Endothelial cell of umbilical vein (primary cell): Measurements from ENCODE around the gene PGA3. TPM values are rescaled to one million over a fixed set of nuclear protein-coding genes. Genes with fewer than 3 reads are reported as not detected.

Experiments
- BruUV-seq: library from RNA; stranded (reverse); fragments of 400-500 nt; replicated peaks from 2 replicates; lab custom pipeline; 2021; lab: Mats Ljungman, UMichigan
- CTCF ChIA-PET: fragments of 300-600, 350-600 bp; sonication (Branson Sonifier 250); formaldehyde crosslinking; loops from one replicate; lab custom pipeline; 2021; ENCODE audit warnings: antibody characterized with exemption, inconsistent platforms; lab: Charles Lee
- POLR2A ChIA-PET: fragments of 300-600, 350-600 bp; sonication (Branson Sonifier 250); formaldehyde crosslinking; loops from one replicate; lab custom pipeline; 2021; ENCODE audit warnings: antibody characterized with exemption, inconsistent platforms; lab: Charles Lee
- DNase-seq: peaks from one replicate; pipeline ENCODE4 v3.0.0-alpha.2; 2011; ENCODE audit warnings: low read depth, low spot score
- FAIRE-seq: peaks from 2 replicates; lab custom pipeline; 2011; peaks lifted over from hg19 to GRCh38; lab: Jason Lieb, UNC
- H2AFZ ChIP-seq: 2 replicates; pipeline ENCODE4 v1.6.0; 2012; ENCODE audit warnings: low read depth, low read length, control low read depth, inconsistent platforms
- H3K27ac ChIP-seq: 2 replicates; pipeline ENCODE4 v1.5.1; 2011; ENCODE audit warnings: low read depth, mild to moderate bottlenecking, control low read depth, low read length, moderate library complexity; ENCODE audit not compliant: insufficient read depth
- H3K27me3 ChIP-seq, 2 experiments: 2 replicates each; pipeline versions ENCODE4 v1.6.0 to v1.6.1; 2011; ENCODE audit warnings: low read length in 2 of 2, mixed read lengths in 1 of 2; ENCODE audit not compliant: control insufficient read depth in 2 of 2, insufficient read depth in 2 of 2
- H3K36me3 ChIP-seq, 2 experiments: 2 replicates in 1 of 2; 3 replicates in 1 of 2; pipeline ENCODE4 v1.5.1; 2011; ENCODE audit warnings: low read length in 2 of 2, mild to moderate bottlenecking in 1 of 2, moderate library complexity in 1 of 2; ENCODE audit not compliant: control insufficient read depth in 2 of 2, insufficient read depth in 2 of 2; ENCODE audit errors: extremely low read depth in 1 of 2
- H3K4me1 ChIP-seq: 3 replicates; pipeline ENCODE4 v1.5.1; 2011; ENCODE audit warnings: mild to moderate bottlenecking, low read length; ENCODE audit not compliant: control insufficient read depth, insufficient read depth; ENCODE audit errors: extremely low read depth
- H3K4me2 ChIP-seq: 2 replicates; pipeline ENCODE4 v1.6.1; 2011; ENCODE audit warnings: low read length, control low read depth, mixed read lengths; ENCODE audit not compliant: insufficient read depth
- H3K4me3 ChIP-seq, 3 experiments: fragments of 200-600 bp in 1 of 3; sonication (generic), shearing (Covaris generic) in 1 of 3; replicated peaks in 1 of 3; 2 replicates each; pipeline ENCODE4 v1.5.1; 2011 to 2016; ENCODE audit warnings: control low read depth in 3 of 3, low read length in 3 of 3, mild to moderate bottlenecking in 2 of 3, inconsistent platforms in 1 of 3, low read depth in 1 of 3, moderate library complexity in 1 of 3; ENCODE audit not compliant: insufficient read depth in 1 of 3
- H3K79me2 ChIP-seq: 2 replicates; pipeline ENCODE4 v1.6.0; 2012; ENCODE audit warnings: low read length, inconsistent platforms; ENCODE audit not compliant: control insufficient read depth, insufficient read depth
- H3K9ac ChIP-seq: replicated peaks from 2 replicates; pipeline ENCODE3; 2011; ENCODE audit warnings: low read length, control low read depth; ENCODE audit not compliant: insufficient read depth; ENCODE audit errors: extremely low read depth
- H3K9me1 ChIP-seq: replicated peaks from 3 replicates; pipeline ENCODE4 v1.6.0; 2011; ENCODE audit warnings: mild to moderate bottlenecking, low read length; ENCODE audit not compliant: control insufficient read depth, insufficient read depth; ENCODE audit errors: extremely low read depth
- H3K9me3 ChIP-seq: replicated peaks from 2 replicates; pipeline ENCODE4 v1.5.1; 2012; ENCODE audit warnings: low read length, inconsistent platforms; ENCODE audit not compliant: control insufficient read depth, insufficient read depth
- H4K20me1 ChIP-seq: replicated peaks from 2 replicates; pipeline ENCODE3; 2011; ENCODE audit warnings: mild to moderate bottlenecking, low read length; ENCODE audit not compliant: control insufficient read depth, insufficient read depth; ENCODE audit errors: extremely low read depth
- FOS ChIP-seq: IDR thresholded peaks from 2 replicates; pipeline ENCODE4 v1.6.1; 2011; ENCODE audit warnings: mild to moderate bottlenecking, low read length, moderate library complexity, borderline replicate concordance; ENCODE audit not compliant: insufficient read depth
- MYC ChIP-seq: IDR thresholded peaks from one replicate; pipeline ENCODE4 v1.6.1; 2011; ENCODE audit warnings: mild to moderate bottlenecking, low read depth, low read length
- dilution Hi-C: fragments of 300-500 bp; cut with MboI; formaldehyde crosslinking; loops from one replicate; pipeline ENCODE4 v1.15.0; 2019; ENCODE audit warnings: low sequenced_read_pairs; ENCODE audit not compliant: extremely low pct_ligation_motif_present
- intact Hi-C: fragments of 100-400 bp; cut with micrococcal nuclease; formaldehyde crosslinking; loops from one replicate; pipeline ENCODE4 v1.10.0; 2022
- polyA plus RNA-seq, 4 experiments: library from polyadenylated mRNA; depleted of rRNA in 3 of 4; stranded (reverse) in 3 of 4; unstranded in 1 of 4; fragments of >200 nt; gene quantifications; 2 replicates each; pipeline versions ENCODE4 v1.2.1 to v1.2.3, GENCODE V29; 2011 to 2012; ENCODE audit warnings: missing spikeins in 1 of 4
- total RNA-seq: library from RNA; stranded (reverse); gene quantifications from 2 replicates; pipeline ENCODE4 v1.2.3, GENCODE V29; 2021
- TF ChIP-seq, protein P1 (sequence below), 2 donors: IDR thresholded peaks; 1 replicate in 1 of 2; 2 replicates in 1 of 2; pipeline ENCODE4 v1.5.1; 2011; ENCODE audit warnings: low read length in 2 of 2, mild to moderate bottlenecking in 2 of 2, moderate library complexity in 2 of 2, control low read depth in 1 of 2, inconsistent platforms in 1 of 2, low read depth in 1 of 2; ENCODE audit not compliant: insufficient read depth in 1 of 2; ENCODE audit errors: extremely low read depth in 1 of 2

Gene PGA3
- total and polyA plus RNA-seq, 2 donors (not counting 3 experiments of a cell fraction or from before 2014, with no cell fraction given): not detected

DNA sequence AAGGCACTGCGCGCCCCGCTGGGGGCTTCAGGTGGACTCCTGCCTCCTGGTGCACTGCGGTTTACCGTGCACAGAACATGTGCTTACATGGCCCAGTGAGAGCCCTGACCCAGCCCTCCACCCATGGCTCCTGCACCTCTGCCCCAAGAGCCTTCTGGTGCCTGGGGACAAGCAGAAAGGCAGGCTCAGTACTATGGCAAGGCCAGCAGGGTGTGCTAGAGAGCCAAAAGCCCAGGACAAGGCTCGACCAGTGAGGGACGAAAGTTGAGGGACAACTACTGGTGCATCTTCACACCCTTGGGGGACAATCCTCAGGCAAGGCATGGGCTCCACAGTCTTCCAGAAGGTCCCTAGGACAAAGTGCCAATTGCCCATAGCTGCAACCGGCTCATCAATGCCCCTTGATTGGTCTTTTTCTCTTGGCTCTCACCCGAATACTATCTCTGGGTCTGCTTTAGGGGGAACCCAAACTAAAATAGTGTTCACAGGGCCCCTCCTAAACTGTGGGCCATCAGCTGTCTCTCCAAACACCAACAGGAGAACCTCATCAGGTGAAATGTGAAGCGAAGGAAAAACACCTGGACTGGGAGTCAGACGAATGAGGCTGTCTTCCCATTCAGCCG lies 51.2 kb downstream of the PGA3 start:
- Histone ChIP-seq H3K9ac (no peak overlapping the region), H3K27me3 (peaks cover 0 to 1% of the 10 kb centered on the region in 2 experiments), H3K9me1 (no peaks in the 10 kb centered on the region), H3K36me3 (no peaks in the 10 kb centered on the region), H4K20me1 (no peaks in the 10 kb centered on the region), H3K9me3 (no peaks in the 10 kb centered on the region), H3K4me1 (no peaks in the 10 kb centered on the region), H2AFZ (no peak overlapping the region), H3K79me2 (no peaks in the 10 kb centered on the region), H3K4me2 (no peak overlapping the region), H3K4me3 (no peak overlapping the region), H3K27ac (no peak overlapping the region)
- ChIA-PET CTCF (interaction anchor here (0.8 to 5.6 kb wide), 11 partner anchors 12 to 262 kb away, joined by 3 to 81 read pairs (median 5); partner anchors contain the start of genes TMEM216 and VWCE), POLR2A (no interaction called here)
- intact Hi-C loops (loop anchor here (1.0 to 10.0 kb wide), 4 partner anchors 27 to 131 kb away; partner anchors contain the start of genes DDB1 and TKFC), dilution Hi-C loops (no loop called here)
- BruUV-seq: no TSS peak
- DNase-seq (peak; percentile 61), FAIRE-seq (peak; percentile 87)
- TF ChIP-seq, protein P1, sequence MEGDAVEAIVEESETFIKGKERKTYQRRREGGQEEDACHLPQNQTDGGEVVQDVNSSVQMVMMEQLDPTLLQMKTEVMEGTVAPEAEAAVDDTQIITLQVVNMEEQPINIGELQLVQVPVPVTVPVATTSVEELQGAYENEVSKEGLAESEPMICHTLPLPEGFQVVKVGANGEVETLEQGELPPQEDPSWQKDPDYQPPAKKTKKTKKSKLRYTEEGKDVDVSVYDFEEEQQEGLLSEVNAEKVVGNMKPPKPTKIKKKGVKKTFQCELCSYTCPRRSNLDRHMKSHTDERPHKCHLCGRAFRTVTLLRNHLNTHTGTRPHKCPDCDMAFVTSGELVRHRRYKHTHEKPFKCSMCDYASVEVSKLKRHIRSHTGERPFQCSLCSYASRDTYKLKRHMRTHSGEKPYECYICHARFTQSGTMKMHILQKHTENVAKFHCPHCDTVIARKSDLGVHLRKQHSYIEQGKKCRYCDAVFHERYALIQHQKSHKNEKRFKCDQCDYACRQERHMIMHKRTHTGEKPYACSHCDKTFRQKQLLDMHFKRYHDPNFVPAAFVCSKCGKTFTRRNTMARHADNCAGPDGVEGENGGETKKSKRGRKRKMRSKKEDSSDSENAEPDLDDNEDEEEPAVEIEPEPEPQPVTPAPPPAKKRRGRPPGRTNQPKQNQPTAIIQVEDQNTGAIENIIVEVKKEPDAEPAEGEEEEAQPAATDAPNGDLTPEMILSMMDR (IDR thresholded peaks at IDR 0.05; ENCODE audit: extremely low read depth in 1 of 2, insufficient read depth in 1 of 2, low read depth in 1 of 2, low read length in 2 of 2): peak; percentile 75 to 96
- TF ChIP-seq FOS (no peak), MYC (no peak)
